ENCODE data around the gene PTP4A2. TPM values are rescaled to one million over a fixed set of nuclear protein-coding genes. Genes with fewer than 3 reads are reported as not detected.
A peak's percentile ranks its signal among the peaks of the same experiment; 100 is the strongest.
"Not testable (repeated sequence)": the region's sequence is repeated elsewhere in the genome, so short reads cannot be mapped to it uniquely, and the experiment has no call there.

Gene PTP4A2
- total RNA-seq, 1 donor from 2014 or later, result 192 TPM

- not testable (repeated sequence) for DNase-seq (ENCODE audit: low read depth in 2 of 2)
Observed at GRCh38 chr1:31925824-31926223, 12.3 kb downstream of the PTP4A2 start.

GRCh38 chr1:31924839-31925238 lies 13.3 kb downstream of the PTP4A2 start:
- peak in 1 of 2 donors; percentile 46 for DNase-seq (ENCODE audit: low read depth in 2 of 2)

GRCh38 chr1:31923901-31924535 lies 14.2 kb downstream of the PTP4A2 start:
- DNase-seq (ENCODE audit: low read depth in 2 of 2), result peak in 1 of 2 donors; percentile 43

- no peak for DNase-seq (ENCODE audit: low read depth in 2 of 2)
Observed at GRCh38 chr1:31920956-31921355, 17.2 kb downstream of the PTP4A2 start.

GRCh38 chr1:31919591-31919990 lies 18.6 kb downstream of the PTP4A2 start:
- no peak for DNase-seq (ENCODE audit: low read depth in 2 of 2)

GRCh38 chr1:31915438-31915837 lies 22.7 kb downstream of the PTP4A2 start:
- no peak for DNase-seq (ENCODE audit: low read depth in 2 of 2)

GRCh38 chr1:31913968-31914367 lies 24.2 kb downstream of the PTP4A2 start:
- no peak for DNase-seq (ENCODE audit: low read depth in 2 of 2)

GRCh38 chr1:31912839-31913239 lies 25.3 kb downstream of the PTP4A2 start:
- no peak for DNase-seq (ENCODE audit: low read depth in 2 of 2)

- DNase-seq (ENCODE audit: low read depth in 2 of 2), result no peak
Observed at GRCh38 chr1:31911994-31912780, 26.0 kb downstream of the PTP4A2 start.

- DNase-seq (ENCODE audit: low read depth in 2 of 2), result no peak
Observed at GRCh38 chr1:31910933-31911332, 27.2 kb downstream of the PTP4A2 start.

- no peak for DNase-seq (ENCODE audit: low read depth in 2 of 2)
Observed at GRCh38 chr1:31909691-31910090, 28.5 kb downstream of the PTP4A2 start.

- DNase-seq (ENCODE audit: low read depth in 2 of 2), result no peak
Observed at GRCh38 chr1:31906557-31906956, 31.6 kb downstream of the PTP4A2 start.

- no peak for DNase-seq (ENCODE audit: low read depth in 2 of 2)
Observed at GRCh38 chr1:31905681-31906080, 32.5 kb downstream of the PTP4A2 start.

- DNase-seq (ENCODE audit: low read depth in 2 of 2), result no peak
Observed at GRCh38 chr1:31905093-31905509, 33.1 kb downstream of the PTP4A2 start.

- DNase-seq (ENCODE audit: low read depth in 2 of 2), result no peak
Observed at GRCh38 chr1:31904339-31905092, 33.7 kb downstream of the PTP4A2 start.

GRCh38 chr1:31902510-31902860 lies 35.7 kb downstream of the PTP4A2 start:
- no peak for DNase-seq (ENCODE audit: low read depth in 2 of 2)

GRCh38 chr1:31901838-31902509 lies 36.2 kb downstream of the PTP4A2 start:
- no peak for DNase-seq (ENCODE audit: low read depth in 2 of 2)

GRCh38 chr1:31900790-31901189 lies 37.4 kb downstream of the PTP4A2 start:
- no peak for DNase-seq (ENCODE audit: low read depth in 2 of 2)

- peak in 1 of 2 donors; percentile 46 for DNase-seq (ENCODE audit: low read depth in 2 of 2)
Observed at GRCh38 chr1:31897526-31898100, 40.6 kb downstream of the PTP4A2 start.

- DNase-seq (ENCODE audit: low read depth in 2 of 2), result not testable (repeated sequence)
Observed at GRCh38 chr1:31895474-31896198, 42.5 kb downstream of the PTP4A2 start.

GRCh38 chr1:31891280-31891679 lies 46.9 kb downstream of the PTP4A2 start:
- DNase-seq (ENCODE audit: low read depth in 2 of 2), result no peak
